Kidney epithelial cell (primary cell): Measurements from ENCODE around the gene DNAJB8. TPM values are rescaled to one million over a fixed set of nuclear protein-coding genes. Genes with fewer than 3 reads are reported as not detected.

Experiments
- DNase-seq: peaks from one replicate; pipeline ENCODE4 v3.0.0-alpha.2; 2010; ENCODE audit warnings: low read depth
- H3K27me3 ChIP-seq: 2 replicates; pipeline ENCODE4 v1.6.0; 2011; ENCODE audit warnings: low read length; ENCODE audit not compliant: control insufficient read depth, insufficient read depth
- H3K36me3 ChIP-seq: 2 replicates; pipeline ENCODE4 v1.5.1; 2011; ENCODE audit warnings: low read length; ENCODE audit not compliant: control insufficient read depth, insufficient read depth
- H3K4me3 ChIP-seq: 2 replicates; pipeline ENCODE4 v1.5.1; 2011; ENCODE audit warnings: low read depth, mild to moderate bottlenecking, control low read depth, low read length
- total RNA-seq: library from RNA; depleted of rRNA; stranded (reverse); fragments of >200 nt; gene quantifications from 2 replicates; pipeline ENCODE4 v1.2.3, GENCODE V29; 2015
- TF ChIP-seq, protein P1 (sequence below): IDR thresholded peaks from 2 replicates; pipeline ENCODE4 v1.5.1; 2011; ENCODE audit warnings: mild to moderate bottlenecking, moderate library complexity, low read length, control low read depth, inconsistent platforms; ENCODE audit not compliant: insufficient read depth, poor library complexity, severe bottlenecking

The DNAJB8 gene
- total RNA-seq, 1 donor from 2014 or later, result not detected

DNA sequence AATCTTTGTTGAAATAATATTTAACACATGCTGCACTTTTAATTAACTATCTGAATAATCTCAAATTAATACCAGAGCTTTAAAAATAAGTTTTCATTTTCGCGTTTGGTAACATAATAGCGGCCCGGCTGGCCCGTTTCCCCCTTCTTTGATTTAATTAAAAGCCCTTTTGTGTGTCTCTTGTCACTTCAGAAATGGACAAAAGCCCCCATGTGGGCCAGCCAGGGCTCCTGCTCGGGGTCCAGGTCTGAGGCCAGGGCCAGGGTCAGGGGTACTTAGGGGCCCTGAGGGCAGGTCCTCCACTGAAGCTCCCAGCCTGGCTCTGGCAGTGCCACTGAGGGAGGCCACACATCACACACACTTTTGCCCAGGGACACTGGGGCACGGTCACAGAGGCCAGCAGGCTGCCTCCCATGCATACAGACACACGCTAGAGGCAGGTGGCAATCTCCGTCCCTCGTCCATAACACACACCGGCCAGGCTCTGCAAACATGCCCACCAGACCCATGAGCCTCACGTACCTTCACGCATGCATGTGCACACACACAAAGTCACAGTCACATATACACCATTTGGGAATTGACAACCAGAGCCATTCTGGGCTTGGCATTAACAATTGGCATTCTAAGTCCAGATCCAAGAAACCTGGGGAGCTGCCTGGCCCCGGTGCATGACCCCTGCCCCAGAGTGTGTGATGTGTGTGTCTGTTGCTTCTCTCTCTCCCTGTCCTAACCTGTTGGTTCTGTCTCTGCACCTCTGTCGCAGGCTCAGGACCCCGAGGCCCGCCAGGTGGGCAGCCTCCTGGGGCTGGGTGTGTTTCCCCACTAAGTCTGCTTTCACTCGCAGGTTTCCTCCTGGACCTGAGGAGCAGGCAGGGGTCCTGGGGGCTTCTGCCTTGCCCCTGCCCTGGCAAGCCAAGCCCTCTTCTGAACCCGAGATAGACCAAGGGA lies 38.5 kb downstream of the DNAJB8 start:
- peaks cover 72% of the 10 kb centered on the region for H3K27me3 ChIP-seq
- no peak for DNase-seq
- H3K4me3 ChIP-seq, result no peak overlapping the region
- H3K36me3 ChIP-seq, result no peaks in the 10 kb centered on the region
- TF ChIP-seq, protein P1, sequence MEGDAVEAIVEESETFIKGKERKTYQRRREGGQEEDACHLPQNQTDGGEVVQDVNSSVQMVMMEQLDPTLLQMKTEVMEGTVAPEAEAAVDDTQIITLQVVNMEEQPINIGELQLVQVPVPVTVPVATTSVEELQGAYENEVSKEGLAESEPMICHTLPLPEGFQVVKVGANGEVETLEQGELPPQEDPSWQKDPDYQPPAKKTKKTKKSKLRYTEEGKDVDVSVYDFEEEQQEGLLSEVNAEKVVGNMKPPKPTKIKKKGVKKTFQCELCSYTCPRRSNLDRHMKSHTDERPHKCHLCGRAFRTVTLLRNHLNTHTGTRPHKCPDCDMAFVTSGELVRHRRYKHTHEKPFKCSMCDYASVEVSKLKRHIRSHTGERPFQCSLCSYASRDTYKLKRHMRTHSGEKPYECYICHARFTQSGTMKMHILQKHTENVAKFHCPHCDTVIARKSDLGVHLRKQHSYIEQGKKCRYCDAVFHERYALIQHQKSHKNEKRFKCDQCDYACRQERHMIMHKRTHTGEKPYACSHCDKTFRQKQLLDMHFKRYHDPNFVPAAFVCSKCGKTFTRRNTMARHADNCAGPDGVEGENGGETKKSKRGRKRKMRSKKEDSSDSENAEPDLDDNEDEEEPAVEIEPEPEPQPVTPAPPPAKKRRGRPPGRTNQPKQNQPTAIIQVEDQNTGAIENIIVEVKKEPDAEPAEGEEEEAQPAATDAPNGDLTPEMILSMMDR, result no peak

DNA sequence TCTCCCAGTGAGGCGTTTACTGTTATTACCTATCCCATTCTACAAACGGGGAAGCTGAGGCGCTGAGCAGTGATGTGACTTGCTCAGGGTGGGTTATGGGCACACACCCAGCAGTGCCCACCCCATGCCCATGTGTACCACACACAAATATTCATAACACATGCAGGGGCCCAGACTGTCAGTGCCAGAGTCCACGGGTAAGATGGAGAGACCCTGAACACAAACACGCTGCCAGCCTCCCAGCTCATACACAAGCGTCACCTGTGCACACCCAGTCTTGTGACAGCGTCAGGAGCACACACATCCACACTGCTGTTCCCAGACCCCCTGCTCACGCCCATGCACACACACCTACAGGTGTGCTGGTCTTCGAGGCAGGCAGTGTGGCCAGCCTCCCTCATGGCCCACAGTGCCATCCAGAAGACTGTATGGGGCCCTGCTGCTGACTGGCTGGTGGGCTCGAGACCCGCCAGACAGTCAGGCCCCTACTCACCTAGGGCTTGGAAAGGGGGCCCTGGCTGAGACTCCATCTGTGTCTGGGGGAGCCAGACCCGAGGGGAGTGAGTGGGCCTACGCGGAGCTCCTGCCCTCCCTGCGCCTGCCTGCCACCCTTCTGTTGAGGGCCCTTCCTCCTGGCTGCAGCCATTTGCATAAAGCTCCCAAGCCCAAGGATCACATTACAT lies 39.4 kb downstream of the DNAJB8 start:
- peaks cover 65% of the 10 kb centered on the region for H3K27me3 ChIP-seq
- no peak for DNase-seq
- H3K36me3 ChIP-seq, result no peaks in the 10 kb centered on the region
- no peak overlapping the region for H3K4me3 ChIP-seq
- TF ChIP-seq, protein P1, result no peak

DNA sequence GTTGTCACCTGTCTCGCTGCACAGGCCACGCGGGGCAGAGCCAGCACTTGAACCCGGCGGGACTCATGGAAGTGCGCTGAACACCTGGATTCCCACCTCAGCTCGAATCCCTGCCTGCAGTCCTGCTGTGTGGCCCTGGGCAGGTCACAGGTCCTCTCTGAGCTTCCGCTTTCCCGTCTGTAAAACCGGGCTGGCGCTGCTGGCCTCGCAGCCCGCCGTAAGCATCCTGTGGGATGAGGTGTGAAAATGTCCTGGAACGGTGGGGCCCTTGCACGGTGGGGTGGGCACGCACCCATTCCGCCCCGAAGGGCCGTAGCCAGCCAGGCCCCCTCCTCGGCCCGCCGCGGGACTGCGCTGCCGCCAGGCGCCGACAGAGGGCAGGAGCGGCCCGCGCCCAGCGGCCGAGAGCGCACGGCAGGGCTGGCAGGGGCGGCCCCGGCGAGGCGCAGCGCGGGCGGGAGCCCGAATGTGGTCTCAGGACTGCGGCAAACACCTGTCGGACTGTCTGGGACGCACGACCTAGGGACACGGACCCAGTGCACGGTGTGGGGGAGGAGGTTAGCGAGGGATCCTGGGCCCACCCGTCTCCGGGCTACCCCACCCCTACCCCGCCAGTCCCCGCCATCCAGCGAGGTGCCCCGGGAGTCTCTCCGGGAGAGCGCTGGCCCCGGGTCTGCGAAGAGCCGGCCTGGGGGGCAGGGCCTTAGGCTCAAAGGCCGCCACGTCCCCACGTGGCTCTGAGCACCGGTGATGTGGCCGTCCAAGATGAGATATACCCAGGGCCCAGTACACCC lies 40.4 kb downstream of the DNAJB8 start:
- no peak for DNase-seq
- TF ChIP-seq, protein P1, result peak; percentile 22
- peak overlapping the region; percentile 8 for H3K4me3 ChIP-seq
- no peaks in the 10 kb centered on the region for H3K36me3 ChIP-seq
- peaks cover 60% of the 10 kb centered on the region for H3K27me3 ChIP-seq

DNA sequence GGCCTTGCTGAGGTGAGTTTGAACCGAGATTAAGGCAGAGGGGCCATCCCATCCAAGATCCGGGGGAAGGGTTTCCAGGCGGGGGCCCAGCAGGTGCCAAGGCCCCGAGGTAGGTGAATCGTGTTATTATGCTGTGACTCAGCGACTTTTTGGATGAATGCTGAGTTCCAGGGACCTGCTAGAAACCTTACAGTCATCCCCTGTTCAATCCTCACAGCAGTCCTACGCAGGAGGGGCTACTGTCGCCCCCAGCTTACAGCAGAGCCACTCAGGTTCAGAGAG lies 40.9 kb downstream of the DNAJB8 start:
- peaks cover 56% of the 10 kb centered on the region for H3K27me3 ChIP-seq
- no peak overlapping the region for H3K4me3 ChIP-seq
- TF ChIP-seq, protein P1, result no peak
- DNase-seq, result no peak
- no peaks in the 10 kb centered on the region for H3K36me3 ChIP-seq

DNA sequence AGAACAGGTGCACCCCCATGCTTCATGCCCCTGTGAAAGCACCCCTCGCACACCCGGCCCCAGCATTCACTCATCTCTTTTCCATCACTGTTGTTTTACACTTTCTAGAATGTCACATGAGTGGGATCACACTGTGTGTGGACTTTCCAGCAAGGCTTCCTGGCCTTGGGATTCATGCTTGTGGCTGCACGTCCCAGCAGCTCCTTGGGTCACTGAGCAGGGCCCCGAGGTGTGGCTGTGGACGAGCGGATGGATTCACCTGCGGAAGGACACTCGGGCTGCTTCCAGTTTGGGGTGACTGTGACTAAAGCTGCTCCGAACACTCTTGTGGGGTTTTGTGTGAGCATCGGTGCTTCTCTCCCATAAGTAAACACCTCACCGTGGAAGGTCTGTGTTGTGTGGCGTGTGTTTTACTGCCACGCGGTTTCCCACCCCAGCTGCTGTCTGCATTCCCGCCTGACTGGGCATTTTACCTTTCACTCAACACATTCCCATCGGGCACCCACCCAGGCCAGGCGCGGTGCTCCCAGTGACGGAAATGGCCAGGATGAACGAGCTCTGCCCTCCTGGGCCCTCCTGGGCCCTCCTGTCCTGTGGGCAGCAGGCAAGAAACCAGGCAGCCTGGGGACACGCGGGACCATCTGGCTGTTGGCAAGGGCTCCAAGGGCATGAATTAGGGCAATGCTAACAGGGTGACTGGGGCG lies 41.4 kb downstream of the DNAJB8 start:
- H3K27me3 ChIP-seq, result peaks cover 53% of the 10 kb centered on the region
- DNase-seq, result no peak
- H3K36me3 ChIP-seq, result no peaks in the 10 kb centered on the region
- no peak overlapping the region for H3K4me3 ChIP-seq
- TF ChIP-seq, protein P1, result no peak
